ENCODE data around the gene ELOVL5.
A peak's percentile ranks its signal among the peaks of the same experiment; 100 is the strongest.
"Not testable (repeated sequence)": the region's sequence is repeated elsewhere in the genome, so short reads cannot be mapped to it uniquely, and the experiment has no call there.

ELOVL5 gene

GRCh38 chr6:53313784-53314400 lies 34.9 kb downstream of the ELOVL5 start:
- H3K4me3 ChIP-seq (ENCODE audit: low read depth in 1 of 2, low read length in 2 of 2) = no peak overlapping the region
- H3K27ac ChIP-seq (ENCODE audit: low read length) = no peak overlapping the region
- H3K27me3 ChIP-seq (ENCODE audit: low read depth, low read length) = no peaks in the 10 kb centered on the region
- peaks cover 13 to 22% of the 10 kb centered on the region in 2 donors for H3K4me1 ChIP-seq (ENCODE audit: control insufficient read depth in 1 of 2, insufficient read depth in 2 of 2, low read length in 2 of 2)
- H3K9me3 ChIP-seq (ENCODE audit: control insufficient read depth in 1 of 2, low read length in 2 of 2) = no peaks in the 10 kb centered on the region
- no peaks in the 10 kb centered on the region for H3K36me3 ChIP-seq (ENCODE audit: control insufficient read depth in 1 of 2, insufficient read depth in 2 of 2, low read length in 2 of 2)

- no peaks in the 10 kb centered on the region for H3K9me3 ChIP-seq (ENCODE audit: control insufficient read depth in 1 of 2, low read length in 2 of 2)
- H3K4me3 ChIP-seq (ENCODE audit: low read depth in 1 of 2, low read length in 2 of 2) = no peak overlapping the region
- H3K27ac ChIP-seq (ENCODE audit: low read length) = no peak overlapping the region
- no peaks in the 10 kb centered on the region for H3K27me3 ChIP-seq (ENCODE audit: low read depth, low read length)
- H3K36me3 ChIP-seq (ENCODE audit: control insufficient read depth in 1 of 2, insufficient read depth in 2 of 2, low read length in 2 of 2) = no peaks in the 10 kb centered on the region
- peaks cover 13 to 35% of the 10 kb centered on the region in 2 donors for H3K4me1 ChIP-seq (ENCODE audit: control insufficient read depth in 1 of 2, insufficient read depth in 2 of 2, low read length in 2 of 2)
Measured at GRCh38 chr6:53312355-53312754, 36.4 kb downstream of the ELOVL5 start.

- H3K36me3 ChIP-seq (ENCODE audit: control insufficient read depth in 1 of 2, insufficient read depth in 2 of 2, low read length in 2 of 2) = no peaks in the 10 kb centered on the region
- no peak overlapping the region for H3K4me3 ChIP-seq (ENCODE audit: low read depth in 1 of 2, low read length in 2 of 2)
- H3K27me3 ChIP-seq (ENCODE audit: low read depth, low read length) = no peaks in the 10 kb centered on the region
- H3K9me3 ChIP-seq (ENCODE audit: control insufficient read depth in 1 of 2, low read length in 2 of 2) = no peaks in the 10 kb centered on the region
- no peak overlapping the region for H3K27ac ChIP-seq (ENCODE audit: low read length)
- peaks cover 13 to 35% of the 10 kb centered on the region in 2 donors for H3K4me1 ChIP-seq (ENCODE audit: control insufficient read depth in 1 of 2, insufficient read depth in 2 of 2, low read length in 2 of 2)
Measured at GRCh38 chr6:53311586-53311935, 37.2 kb downstream of the ELOVL5 start.

GRCh38 chr6:53310771-53311585 lies 37.8 kb downstream of the ELOVL5 start:
- Histone ChIP-seq H3K27me3 (ENCODE audit: low read depth, low read length) (no peaks in the 10 kb centered on the region), H3K36me3 (ENCODE audit: control insufficient read depth in 1 of 2, insufficient read depth in 2 of 2, low read length in 2 of 2) (no peaks in the 10 kb centered on the region), H3K4me3 (ENCODE audit: low read depth in 1 of 2, low read length in 2 of 2) (no peak overlapping the region), H3K9me3 (ENCODE audit: control insufficient read depth in 1 of 2, low read length in 2 of 2) (no peaks in the 10 kb centered on the region), H3K27ac (ENCODE audit: low read length) (no peak overlapping the region), H3K4me1 (ENCODE audit: control insufficient read depth in 1 of 2, insufficient read depth in 2 of 2, low read length in 2 of 2) (peaks cover 13 to 29% of the 10 kb centered on the region in 2 donors)

- Histone ChIP-seq H3K9me3 (ENCODE audit: control insufficient read depth in 1 of 2, low read length in 2 of 2) (no peaks in the 10 kb centered on the region), H3K4me1 (ENCODE audit: control insufficient read depth in 1 of 2, insufficient read depth in 2 of 2, low read length in 2 of 2) (peaks cover 13 to 28% of the 10 kb centered on the region in 2 donors), H3K36me3 (ENCODE audit: control insufficient read depth in 1 of 2, insufficient read depth in 2 of 2, low read length in 2 of 2) (no peaks in the 10 kb centered on the region), H3K4me3 (ENCODE audit: low read depth in 1 of 2, low read length in 2 of 2) (no peak overlapping the region), H3K27ac (ENCODE audit: low read length) (no peak overlapping the region), H3K27me3 (ENCODE audit: low read depth, low read length) (no peaks in the 10 kb centered on the region)
Measured at GRCh38 chr6:53309901-53310300, 38.8 kb downstream of the ELOVL5 start.

GRCh38 chr6:53309059-53309900 lies 39.5 kb downstream of the ELOVL5 start:
- H3K36me3 ChIP-seq (ENCODE audit: control insufficient read depth in 1 of 2, insufficient read depth in 2 of 2, low read length in 2 of 2) = no peaks in the 10 kb centered on the region
- peak overlapping the region; percentile 12 for H3K27ac ChIP-seq (ENCODE audit: low read length)
- no peaks in the 10 kb centered on the region for H3K9me3 ChIP-seq (ENCODE audit: control insufficient read depth in 1 of 2, low read length in 2 of 2)
- no peaks in the 10 kb centered on the region for H3K27me3 ChIP-seq (ENCODE audit: low read depth, low read length)
- H3K4me3 ChIP-seq (ENCODE audit: low read depth in 1 of 2, low read length in 2 of 2) = no peak overlapping the region
- H3K4me1 ChIP-seq (ENCODE audit: control insufficient read depth in 1 of 2, insufficient read depth in 2 of 2, low read length in 2 of 2) = peaks cover 13 to 28% of the 10 kb centered on the region in 2 donors

GRCh38 chr6:53306819-53307347 lies 41.9 kb downstream of the ELOVL5 start:
- no peak overlapping the region for H3K27ac ChIP-seq (ENCODE audit: low read length)
- no peak overlapping the region for H3K4me3 ChIP-seq (ENCODE audit: low read depth in 1 of 2, low read length in 2 of 2)
- no peaks in the 10 kb centered on the region for H3K9me3 ChIP-seq (ENCODE audit: control insufficient read depth in 1 of 2, low read length in 2 of 2)
- peaks cover 18 to 45% of the 10 kb centered on the region in 2 donors for H3K4me1 ChIP-seq (ENCODE audit: control insufficient read depth in 1 of 2, insufficient read depth in 2 of 2, low read length in 2 of 2)
- no peaks in the 10 kb centered on the region for H3K36me3 ChIP-seq (ENCODE audit: control insufficient read depth in 1 of 2, insufficient read depth in 2 of 2, low read length in 2 of 2)
- no peaks in the 10 kb centered on the region for H3K27me3 ChIP-seq (ENCODE audit: low read depth, low read length)

GRCh38 chr6:53306217-53306616 lies 42.5 kb downstream of the ELOVL5 start:
- H3K9me3 ChIP-seq (ENCODE audit: control insufficient read depth in 1 of 2, low read length in 2 of 2); H3K36me3 ChIP-seq (ENCODE audit: control insufficient read depth in 1 of 2, insufficient read depth in 2 of 2, low read length in 2 of 2); H3K4me3 ChIP-seq (ENCODE audit: low read depth in 1 of 2, low read length in 2 of 2); H3K27ac ChIP-seq (ENCODE audit: low read length); H3K27me3 ChIP-seq (ENCODE audit: low read depth, low read length): not testable (repeated sequence)
- H3K4me1 ChIP-seq (ENCODE audit: control insufficient read depth in 1 of 2, insufficient read depth in 2 of 2, low read length in 2 of 2) = peaks cover 18 to 52% of the 10 kb centered on the region in 2 donors

GRCh38 chr6:53305506-53306005 lies 43.2 kb downstream of the ELOVL5 start:
- not testable (repeated sequence) for H3K9me3 ChIP-seq (ENCODE audit: control insufficient read depth in 1 of 2, low read length in 2 of 2); H3K4me3 ChIP-seq (ENCODE audit: low read depth in 1 of 2, low read length in 2 of 2); H3K27ac ChIP-seq (ENCODE audit: low read length); H3K27me3 ChIP-seq (ENCODE audit: low read depth, low read length); H3K36me3 ChIP-seq (ENCODE audit: control insufficient read depth in 1 of 2, insufficient read depth in 2 of 2, low read length in 2 of 2)
- peaks cover 14 to 56% of the 10 kb centered on the region in 2 donors for H3K4me1 ChIP-seq (ENCODE audit: control insufficient read depth in 1 of 2, insufficient read depth in 2 of 2, low read length in 2 of 2)

- H3K4me3 ChIP-seq (ENCODE audit: low read depth in 1 of 2, low read length in 2 of 2); H3K27ac ChIP-seq (ENCODE audit: low read length); H3K9me3 ChIP-seq (ENCODE audit: control insufficient read depth in 1 of 2, low read length in 2 of 2); H3K36me3 ChIP-seq (ENCODE audit: control insufficient read depth in 1 of 2, insufficient read depth in 2 of 2, low read length in 2 of 2); H3K27me3 ChIP-seq (ENCODE audit: low read depth, low read length): not testable (repeated sequence)
- peaks cover 11 to 62% of the 10 kb centered on the region in 2 donors for H3K4me1 ChIP-seq (ENCODE audit: control insufficient read depth in 1 of 2, insufficient read depth in 2 of 2, low read length in 2 of 2)
Measured at GRCh38 chr6:53304953-53305352, 43.8 kb downstream of the ELOVL5 start.
